GM12878 (cell line): Measurements from ENCODE around the gene UBE3B. TPM values are rescaled to one million over a fixed set of nuclear protein-coding genes. Genes with fewer than 3 reads are reported as not detected.

Experiments used
- ATAC-seq: fragments of 200-7000 bp; cut with Tn5 transposase; 3 replicates; pipeline ENCODE4 v1.9.1; 2020; ENCODE audit warnings: mild to moderate bottlenecking, moderate library complexity
- BruUV-seq: library from RNA; stranded (reverse); fragments of 400-500 nt; replicated peaks from 2 replicates; lab custom pipeline; 2021; lab: Mats Ljungman, UMichigan
- CTCF ChIA-PET: fragments of 300-600 bp; sonication (Branson Sonifier 250); formaldehyde crosslinking; extraction: SDS; loops from one replicate; lab custom pipeline; 2021; ENCODE audit warnings: inconsistent platforms; lab: Yijun Ruan, JAX
- POLR2A ChIA-PET: fragments of 350-600 bp; formaldehyde crosslinking; extraction: SDS; loops from one replicate; lab custom pipeline; 2021; ENCODE audit warnings: inconsistent platforms; lab: Charles Lee
- RAD21 ChIA-PET: fragments of 300-600 bp; sonication (Branson Sonifier 250); formaldehyde crosslinking; loops from one replicate; lab custom pipeline; 2023; ENCODE audit warnings: antibody characterized with exemption; ENCODE audit not compliant: unreplicated experiment; lab: Charles Lee
- SMC1A ChIA-PET: fragments of 300-600 bp; sonication (Branson Sonifier 250); formaldehyde crosslinking; loops from one replicate; lab custom pipeline; 2023; ENCODE audit not compliant: unreplicated experiment, uncharacterized antibody; lab: Charles Lee
- DNase-seq: peaks from one replicate; pipeline ENCODE4 v3.0.0-alpha.2; 2011; ENCODE audit warnings: low read depth, low spot score
- FAIRE-seq: peaks from 3 replicates; lab custom pipeline; 2011; peaks lifted over from hg19 to GRCh38; lab: Jason Lieb, UNC
- H2AFZ ChIP-seq: 2 replicates; pipeline ENCODE4 v1.6.0; 2011; ENCODE audit warnings: low read depth, low read length, control low read depth; ENCODE audit not compliant: control insufficient read depth
- H3K27ac ChIP-seq: 2 replicates; pipeline ENCODE4 v1.5.1; 2011; ENCODE audit warnings: control low read depth; ENCODE audit not compliant: control insufficient read depth, insufficient read depth
- H3K27me3 ChIP-seq, 2 experiments: replicated peaks in 1 of 2; 2 replicates each; pipeline versions ENCODE4 v1.6.0 to v1.6.1; 2011; ENCODE audit warnings: low read length in 1 of 2; ENCODE audit not compliant: control insufficient read depth in 2 of 2, insufficient read depth in 2 of 2
- H3K36me3 ChIP-seq, 2 experiments: 2 replicates each; pipeline ENCODE4 v1.5.1; 2011; ENCODE audit warnings: low read length in 1 of 2; ENCODE audit not compliant: control insufficient read depth in 2 of 2, insufficient read depth in 2 of 2
- H3K4me1 ChIP-seq: 2 replicates; pipeline ENCODE4 v1.6.1; 2011; ENCODE audit warnings: mild to moderate bottlenecking, low read length, moderate library complexity, mixed read lengths; ENCODE audit not compliant: control insufficient read depth, insufficient read depth
- H3K4me2 ChIP-seq: 2 replicates; pipeline ENCODE4 v1.6.0; 2011; ENCODE audit warnings: control low read depth; ENCODE audit not compliant: control insufficient read depth, insufficient read depth
- H3K4me3 ChIP-seq: fragments of 200-600 bp; sonication (generic); 2 replicates; pipeline ENCODE4 v1.5.1; 2016
- H3K79me2 ChIP-seq: 2 replicates; pipeline ENCODE4 v1.6.0; 2011; ENCODE audit warnings: low read length; ENCODE audit not compliant: control insufficient read depth, insufficient read depth
- H3K9ac ChIP-seq: 2 replicates; pipeline ENCODE4 v1.8.0; 2011; ENCODE audit warnings: low read length, control low read depth, mixed read lengths; ENCODE audit not compliant: control insufficient read depth, insufficient read depth
- H3K9me3 ChIP-seq: replicated peaks from 3 replicates; pipeline ENCODE4 v1.5.1; 2011; ENCODE audit warnings: mild to moderate bottlenecking, low read length; ENCODE audit not compliant: control insufficient read depth, insufficient read depth
- H4K20me1 ChIP-seq: 2 replicates; pipeline ENCODE4 v1.6.0; 2011; ENCODE audit not compliant: control insufficient read depth, insufficient read depth
- CHD2 ChIP-seq: IDR thresholded peaks from 2 replicates; pipeline ENCODE4 v1.6.1; 2011; ENCODE audit warnings: low read depth, low read length, improper control_type of control experiment, borderline replicate concordance
- HDAC6 ChIP-seq: fragments of 200-600 bp; sonication (generic); IDR thresholded peaks from one replicate; pipeline ENCODE4 v1.8.0; 2017; ENCODE audit warnings: antibody characterized with exemption; ENCODE audit not compliant: unreplicated experiment
- NRF1 ChIP-seq: conservative IDR thresholded peaks from 2 replicates; pipeline ENCODE4 v1.6.1; 2011; ENCODE audit warnings: mild to moderate bottlenecking, low read depth, low read length, improper control_type of control experiment
- POU2F2 ChIP-seq: IDR thresholded peaks from 3 replicates; pipeline ENCODE4 v1.6.1; 2011; ENCODE audit warnings: low read depth, mild to moderate bottlenecking, low read length, borderline replicate concordance
- SP1 ChIP-seq: IDR thresholded peaks from one replicate; pipeline ENCODE4 v1.6.1; 2011; ENCODE audit warnings: low read depth, low read length
- USF2 ChIP-seq: IDR thresholded peaks from 2 replicates; pipeline ENCODE4 v1.6.1; 2011; ENCODE audit warnings: low read depth, low read length, improper control_type of control experiment, borderline replicate concordance
- WGBS: methylation state at CpG from one replicate; pipeline ENCODE4 v1.1.6; 2016; ENCODE audit warnings: low lambda C conversion rate; ENCODE audit not compliant: insufficient replicate concordance, insufficient coverage; ENCODE audit errors: missing lambda C conversion rate; 5-methylcytosine and 5-hydroxymethylcytosine counted together
- in situ Hi-C: fragments of 300-500 bp; cut with MboI; formaldehyde crosslinking; loops from 9 replicates; pipeline ENCODE4 v1.14.3; 2018; ENCODE audit warnings: mixed read lengths
- intact Hi-C: fragments of 100-400 bp; cut with micrococcal nuclease; formaldehyde crosslinking; loops from one replicate; pipeline ENCODE4 v1.14.2; 2022; ENCODE audit not compliant: unreplicated experiment
- polyA plus RNA-seq, 11 experiments: library from polyadenylated mRNA; depleted of rRNA in 4 of 11; unstranded in 6 of 11; stranded (reverse) in 5 of 11; fragments of >200 nt; fragmentation: Nextera tagmentation in 4 of 11; fragmentation: Illumina TruSeq in 1 of 11; extraction: Ambion mirVana in 4 of 11; extraction: Trizol in 1 of 11; gene quantifications; 1 replicate in 1 of 11; 2 replicates in 10 of 11; pipeline versions ENCODE4 v1.2.1 to v1.2.3, GENCODE V29; 2011 to 2016; ENCODE audit warnings: inconsistent platforms in 2 of 11, missing spikeins in 2 of 11, low read depth in 1 of 11
- total RNA-seq, 4 experiments: library from RNA; depleted of rRNA in 3 of 4; stranded (reverse); fragments of >200 nt in 3 of 4; fragmentation: Illumina TruSeq in 1 of 4; extraction: Trizol in 1 of 4; gene quantifications; 2 replicates each; pipeline versions ENCODE4 v1.2.1 to v1.2.3, GENCODE V29; 2013 to 2021

The UBE3B gene
- total and polyA plus RNA-seq, 10 of the 15 experiments (the other 5 are each of a cell fraction or from before 2014, with no cell fraction given), result 7.4 to 25.3 (median 17.1) TPM

GRCh38 chr12:109562871-109563270 is 85.4 kb downstream of the UBE3B start:
- no peaks in the 10 kb centered on the region for H3K4me1 ChIP-seq
- intact Hi-C loops, result no loop called here
- DNase-seq (no peak), ATAC-seq (no peak), FAIRE-seq (no peak)
- H3K4me2 ChIP-seq, result no peak overlapping the region
- no peaks in the 10 kb centered on the region for H3K27me3 ChIP-seq
- no peak overlapping the region for H3K4me3 ChIP-seq
- in situ Hi-C loops, result no loop called here
- CTCF ChIA-PET, result no interaction called here
- 93% methylated on average over 4 of the region's 4 CpGs for WGBS
- no peaks in the 10 kb centered on the region for H4K20me1 ChIP-seq
- RAD21 ChIA-PET, result no interaction called here
- BruUV-seq, result no TSS peak
- SMC1A ChIA-PET, result no interaction called here
- no peak overlapping the region for H3K9ac ChIP-seq
- POLR2A ChIA-PET, result no interaction called here
- H3K27ac ChIP-seq, result no peak overlapping the region
- H3K36me3 ChIP-seq, result peaks cover 1 to 3% of the 10 kb centered on the region in 2 experiments; a peak in 3 of 4 replicates
- no peaks in the 10 kb centered on the region for H3K79me2 ChIP-seq
- H3K9me3 ChIP-seq, result peaks cover 11% of the 10 kb centered on the region; the same call in 2 of the 3 replicates
- TF ChIP-seq HDAC6, result no peak
- no peak for TF ChIP-seq CHD2
- no peak for TF ChIP-seq NRF1
- TF ChIP-seq USF2, result no peak
- TF ChIP-seq POU2F2, result no peak
- TF ChIP-seq SP1, result no peak
- H2AFZ ChIP-seq, result no peak overlapping the region
